Keratinocyte (primary cell): ENCODE measurements around the gene AXIN2. TPM values are rescaled to one million over a fixed set of nuclear protein-coding genes. Genes with fewer than 3 reads are reported as not detected.

Source experiments
- DNase-seq: peaks from one replicate; pipeline ENCODE4 v3.0.0-alpha.2; 2011; ENCODE audit warnings: low read depth, missing footprints, low spot score
- FAIRE-seq: peaks from 2 replicates; lab custom pipeline; 2011; peaks lifted over from hg19 to GRCh38; lab: Jason Lieb, UNC
- H2AFZ ChIP-seq: 2 replicates; pipeline ENCODE4 v1.6.0; 2012; ENCODE audit warnings: low read length, control low read depth, inconsistent platforms; ENCODE audit not compliant: control insufficient read depth
- H3K27ac ChIP-seq: 2 replicates; pipeline ENCODE4 v1.5.1; 2011; ENCODE audit warnings: low read length; ENCODE audit not compliant: control insufficient read depth, insufficient read depth
- H3K27me3 ChIP-seq: 3 replicates; pipeline ENCODE4 v1.6.0; 2011; ENCODE audit warnings: low read length; ENCODE audit not compliant: control insufficient read depth, insufficient read depth; ENCODE audit errors: extremely low read depth
- H3K36me3 ChIP-seq, 2 experiments: 2 replicates in 1 of 2; 3 replicates in 1 of 2; pipeline ENCODE4 v1.5.1; 2011; ENCODE audit warnings: low read length in 2 of 2, mild to moderate bottlenecking in 1 of 2; ENCODE audit not compliant: control insufficient read depth in 2 of 2, insufficient read depth in 2 of 2; ENCODE audit errors: extremely low read depth in 1 of 2
- H3K4me1 ChIP-seq: 3 replicates; pipeline ENCODE4 v1.5.1; 2011; ENCODE audit warnings: low read length; ENCODE audit not compliant: control insufficient read depth, insufficient read depth; ENCODE audit errors: extremely low read depth
- H3K4me2 ChIP-seq: 3 replicates; pipeline ENCODE4 v1.6.0; 2011; ENCODE audit warnings: low read depth, low read length; ENCODE audit not compliant: control insufficient read depth, insufficient read depth; ENCODE audit errors: extremely low read depth
- H3K4me3 ChIP-seq, 3 experiments: fragments of 200-600 bp in 1 of 3; sonication (generic) in 1 of 3; 2 replicates in 2 of 3; 3 replicates in 1 of 3; pipeline ENCODE4 v1.5.1; 2011 to 2016; ENCODE audit warnings: low read length in 3 of 3, mild to moderate bottlenecking in 3 of 3, control low read depth in 2 of 3, inconsistent platforms in 1 of 3, low read depth in 1 of 3, mixed read lengths in 1 of 3, mixed run types in 1 of 3, moderate library complexity in 1 of 3; ENCODE audit not compliant: control insufficient read depth in 2 of 3, insufficient read depth in 2 of 3; ENCODE audit errors: extremely low read depth in 1 of 3
- H3K79me2 ChIP-seq: 2 replicates; pipeline ENCODE4 v1.6.0; 2012; ENCODE audit warnings: low read length; ENCODE audit not compliant: control insufficient read depth, insufficient read depth
- H3K9ac ChIP-seq: 3 replicates; pipeline ENCODE4 v1.6.0; 2011; ENCODE audit warnings: low read length; ENCODE audit not compliant: control insufficient read depth, insufficient read depth; ENCODE audit errors: extremely low read depth
- H3K9me1 ChIP-seq: 3 replicates; pipeline ENCODE4 v1.6.0; 2011; ENCODE audit warnings: low read length; ENCODE audit not compliant: control insufficient read depth, insufficient read depth; ENCODE audit errors: extremely low read depth
- H3K9me3 ChIP-seq: 2 replicates; pipeline ENCODE4 v1.5.1; 2012; ENCODE audit warnings: low read depth, low read length; ENCODE audit not compliant: control insufficient read depth
- H4K20me1 ChIP-seq: 3 replicates; pipeline ENCODE4 v1.6.0; 2011; ENCODE audit warnings: low read length; ENCODE audit not compliant: control insufficient read depth, insufficient read depth; ENCODE audit errors: extremely low read depth
- EZH2 ChIP-seq: IDR thresholded peaks from one replicate; pipeline ENCODE4 v1.6.1; 2012; ENCODE audit warnings: inconsistent platforms, mild to moderate bottlenecking, low read length, moderate library complexity
- dilution Hi-C: fragments of 300-500 bp; cut with MboI; formaldehyde crosslinking; loops from one replicate; pipeline ENCODE4 v1.7.0; 2020; ENCODE audit warnings: low sequenced_read_pairs; ENCODE audit not compliant: extremely low pct_ligation_motif_present
- polyA plus RNA-seq, 5 experiments: library from polyadenylated mRNA; depleted of rRNA in 3 of 5; stranded (reverse) in 3 of 5; stranded (forward) in 1 of 5; unstranded in 1 of 5; fragments of >200 nt; gene quantifications; 1 replicate in 1 of 5; 2 replicates in 3 of 5; 3 replicates in 1 of 5; pipeline versions ENCODE4 v1.2.1 to v1.2.3, GENCODE V29; 2011 to 2012; ENCODE audit warnings: missing spikeins in 2 of 5, low read depth in 1 of 5, low replicate concordance in 1 of 5
- TF ChIP-seq, protein P1 (sequence below), 3 experiments: IDR thresholded peaks in 1 of 3; conservative IDR thresholded peaks in 1 of 3; optimal IDR thresholded peaks in 1 of 3; 2 replicates in 2 of 3; 3 replicates in 1 of 3; pipeline versions ENCODE3 to v1.5.1; 2011; ENCODE audit warnings: low read length in 3 of 3, mild to moderate bottlenecking in 3 of 3, moderate library complexity in 2 of 3, control low read depth in 1 of 3, inconsistent platforms in 1 of 3; ENCODE audit not compliant: insufficient read depth in 2 of 3; ENCODE audit errors: extremely low read depth in 1 of 3

The AXIN2 gene
- polyA plus RNA-seq, 1 donor (not counting 4 experiments of a cell fraction or from before 2014, with no cell fraction given), result 0.14 TPM

DNA sequence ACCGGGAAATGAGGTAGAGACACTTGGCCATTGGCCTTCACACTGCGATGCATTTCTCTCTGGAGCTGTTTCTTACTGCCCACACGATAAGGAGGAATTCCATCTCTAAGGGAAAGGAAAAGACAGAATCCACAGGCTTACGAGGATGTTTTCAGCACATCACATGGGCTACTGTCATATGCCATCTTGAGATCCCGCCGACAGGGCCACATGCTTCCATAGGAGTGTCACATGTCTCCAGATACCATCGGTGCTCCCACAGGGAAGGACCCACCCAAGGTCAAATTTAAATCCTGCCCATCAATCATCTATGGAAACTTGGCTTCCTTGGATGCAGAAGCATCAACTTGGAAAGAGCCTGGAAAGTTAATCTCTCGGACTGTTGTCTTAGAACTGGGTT is 20.0 kb downstream of the AXIN2 start:
- H2AFZ ChIP-seq, result no peak overlapping the region
- no peaks in the 10 kb centered on the region for H3K36me3 ChIP-seq
- no peak overlapping the region for H3K4me2 ChIP-seq
- H4K20me1 ChIP-seq, result no peaks in the 10 kb centered on the region
- no peaks in the 10 kb centered on the region for H3K27me3 ChIP-seq
- TF ChIP-seq EZH2, result no peak
- TF ChIP-seq, protein P1, sequence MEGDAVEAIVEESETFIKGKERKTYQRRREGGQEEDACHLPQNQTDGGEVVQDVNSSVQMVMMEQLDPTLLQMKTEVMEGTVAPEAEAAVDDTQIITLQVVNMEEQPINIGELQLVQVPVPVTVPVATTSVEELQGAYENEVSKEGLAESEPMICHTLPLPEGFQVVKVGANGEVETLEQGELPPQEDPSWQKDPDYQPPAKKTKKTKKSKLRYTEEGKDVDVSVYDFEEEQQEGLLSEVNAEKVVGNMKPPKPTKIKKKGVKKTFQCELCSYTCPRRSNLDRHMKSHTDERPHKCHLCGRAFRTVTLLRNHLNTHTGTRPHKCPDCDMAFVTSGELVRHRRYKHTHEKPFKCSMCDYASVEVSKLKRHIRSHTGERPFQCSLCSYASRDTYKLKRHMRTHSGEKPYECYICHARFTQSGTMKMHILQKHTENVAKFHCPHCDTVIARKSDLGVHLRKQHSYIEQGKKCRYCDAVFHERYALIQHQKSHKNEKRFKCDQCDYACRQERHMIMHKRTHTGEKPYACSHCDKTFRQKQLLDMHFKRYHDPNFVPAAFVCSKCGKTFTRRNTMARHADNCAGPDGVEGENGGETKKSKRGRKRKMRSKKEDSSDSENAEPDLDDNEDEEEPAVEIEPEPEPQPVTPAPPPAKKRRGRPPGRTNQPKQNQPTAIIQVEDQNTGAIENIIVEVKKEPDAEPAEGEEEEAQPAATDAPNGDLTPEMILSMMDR (optimal IDR thresholded peaks at IDR 0.05 in 1 of 3, IDR thresholded peaks at IDR 0.05 in 1 of 3, conservative IDR thresholded peaks at IDR 0.05 in 1 of 3; ENCODE audit: extremely low read depth in 1 of 3, insufficient read depth in 2 of 3, low read length in 3 of 3), result no peak
- DNase-seq (no peak), FAIRE-seq (no peak)
- H3K9me1 ChIP-seq, result no peaks in the 10 kb centered on the region
- H3K79me2 ChIP-seq, result no peaks in the 10 kb centered on the region
- H3K9me3 ChIP-seq, result no peaks in the 10 kb centered on the region
- no peak overlapping the region for H3K27ac ChIP-seq
- no peaks in the 10 kb centered on the region for H3K4me1 ChIP-seq
- H3K9ac ChIP-seq, result no peak overlapping the region
- no peak overlapping the region for H3K4me3 ChIP-seq
- dilution Hi-C loops, result no loop called here

DNA sequence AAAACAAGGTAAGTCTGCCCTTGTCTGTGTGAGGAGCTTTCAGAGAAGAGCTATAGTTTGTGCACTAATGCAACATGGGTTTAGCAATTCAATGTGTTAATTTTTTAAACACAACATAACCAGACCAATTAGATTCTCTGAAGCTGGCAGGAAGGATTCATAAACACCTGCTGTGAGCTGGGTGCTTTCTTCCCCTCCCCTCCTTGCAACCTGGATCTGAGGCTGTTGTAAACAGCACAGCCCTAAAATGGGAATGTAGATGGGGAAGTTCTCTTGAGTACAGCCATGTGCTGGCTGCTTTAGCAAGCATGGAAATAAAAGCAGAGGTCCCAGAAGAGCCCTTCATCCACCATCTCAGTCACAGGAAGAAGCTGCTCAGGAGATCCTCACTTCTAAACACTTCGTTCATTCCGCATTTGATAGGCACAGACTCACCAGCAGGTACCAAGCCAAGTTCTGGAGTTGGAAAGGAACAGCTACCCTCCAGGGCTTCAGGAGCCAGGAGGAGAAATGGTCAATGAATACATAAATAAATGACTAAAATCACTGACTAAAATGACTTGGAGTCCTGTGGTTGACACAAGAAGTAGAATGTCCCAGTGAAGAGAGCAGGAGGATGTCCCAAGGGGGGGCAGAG is 21.7 kb downstream of the AXIN2 start:
- dilution Hi-C loops, result no loop called here
- no peak for DNase-seq
- Histone ChIP-seq H4K20me1 (no peaks in the 10 kb centered on the region), H3K79me2 (no peaks in the 10 kb centered on the region), H3K27me3 (no peaks in the 10 kb centered on the region), H3K27ac (no peak overlapping the region), H3K9ac (no peak overlapping the region), H3K9me1 (no peaks in the 10 kb centered on the region), H3K4me2 (no peak overlapping the region), H3K4me1 (no peaks in the 10 kb centered on the region), H3K36me3 (no peaks in the 10 kb centered on the region), H3K4me3 (no peak overlapping the region), H2AFZ (no peak overlapping the region), H3K9me3 (no peaks in the 10 kb centered on the region)
- no peak for FAIRE-seq
- no peak for TF ChIP-seq EZH2
